ENCODE results near the gene MTHFD2L.

DNA sequence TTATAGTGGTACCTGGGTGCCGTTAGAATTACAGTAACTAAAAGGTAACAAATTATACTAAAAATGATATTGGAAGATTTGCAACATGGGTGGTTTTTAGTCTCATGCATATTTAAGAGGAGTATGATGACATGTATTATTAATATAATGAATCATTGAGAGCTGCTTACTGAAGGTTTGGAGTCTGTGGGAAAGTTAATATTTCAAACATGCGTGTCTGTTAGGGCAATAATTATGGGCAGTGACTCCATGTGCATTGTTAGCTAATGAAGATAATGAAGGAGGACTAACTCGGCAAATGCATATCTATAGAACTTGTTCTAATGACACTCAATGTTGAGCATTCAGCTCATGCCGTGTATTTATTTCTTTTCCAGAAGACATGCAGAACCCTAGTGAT is 47.1 kb downstream of the MTHFD2L start:
- TF ChIP-seq, protein P1, sequence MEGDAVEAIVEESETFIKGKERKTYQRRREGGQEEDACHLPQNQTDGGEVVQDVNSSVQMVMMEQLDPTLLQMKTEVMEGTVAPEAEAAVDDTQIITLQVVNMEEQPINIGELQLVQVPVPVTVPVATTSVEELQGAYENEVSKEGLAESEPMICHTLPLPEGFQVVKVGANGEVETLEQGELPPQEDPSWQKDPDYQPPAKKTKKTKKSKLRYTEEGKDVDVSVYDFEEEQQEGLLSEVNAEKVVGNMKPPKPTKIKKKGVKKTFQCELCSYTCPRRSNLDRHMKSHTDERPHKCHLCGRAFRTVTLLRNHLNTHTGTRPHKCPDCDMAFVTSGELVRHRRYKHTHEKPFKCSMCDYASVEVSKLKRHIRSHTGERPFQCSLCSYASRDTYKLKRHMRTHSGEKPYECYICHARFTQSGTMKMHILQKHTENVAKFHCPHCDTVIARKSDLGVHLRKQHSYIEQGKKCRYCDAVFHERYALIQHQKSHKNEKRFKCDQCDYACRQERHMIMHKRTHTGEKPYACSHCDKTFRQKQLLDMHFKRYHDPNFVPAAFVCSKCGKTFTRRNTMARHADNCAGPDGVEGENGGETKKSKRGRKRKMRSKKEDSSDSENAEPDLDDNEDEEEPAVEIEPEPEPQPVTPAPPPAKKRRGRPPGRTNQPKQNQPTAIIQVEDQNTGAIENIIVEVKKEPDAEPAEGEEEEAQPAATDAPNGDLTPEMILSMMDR (IDR thresholded peaks at IDR 0.05) = no peak
- no peak for TF ChIP-seq POLR2A (IDR thresholded peaks at IDR 0.05)

Measured in body of pancreas (tissue), 4 donors.